ENCODE data around the gene FXN.
"Not testable (repeated sequence)": the region's sequence is repeated elsewhere in the genome, so short reads cannot be mapped to it uniquely, and the experiment has no call there.

The FXN gene

GRCh38 chr9:69107771-69108170 is 72.2 kb downstream of the FXN start:
- DNase-seq, result no peak

DNA sequence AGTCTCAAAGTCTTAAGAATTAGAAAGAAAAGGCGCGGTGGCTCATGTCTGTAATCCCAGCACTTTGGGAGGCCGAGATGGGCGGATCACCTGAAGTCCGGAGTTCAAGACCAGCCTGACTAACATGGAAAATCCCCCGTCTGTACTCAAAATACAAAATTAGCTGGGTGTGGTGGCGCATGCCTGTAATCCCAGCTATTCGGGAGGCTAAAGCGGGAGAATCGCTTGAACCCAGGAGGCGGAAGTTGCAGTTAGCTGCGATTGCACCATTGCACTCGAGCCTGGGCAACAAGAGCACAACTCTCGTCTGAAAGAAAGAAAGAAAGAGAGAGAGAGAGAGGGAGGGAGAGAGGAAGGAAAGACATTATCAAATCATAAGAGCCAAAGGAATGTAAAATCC is 73.2 kb downstream of the FXN start:
- not testable (repeated sequence) for DNase-seq

DNA sequence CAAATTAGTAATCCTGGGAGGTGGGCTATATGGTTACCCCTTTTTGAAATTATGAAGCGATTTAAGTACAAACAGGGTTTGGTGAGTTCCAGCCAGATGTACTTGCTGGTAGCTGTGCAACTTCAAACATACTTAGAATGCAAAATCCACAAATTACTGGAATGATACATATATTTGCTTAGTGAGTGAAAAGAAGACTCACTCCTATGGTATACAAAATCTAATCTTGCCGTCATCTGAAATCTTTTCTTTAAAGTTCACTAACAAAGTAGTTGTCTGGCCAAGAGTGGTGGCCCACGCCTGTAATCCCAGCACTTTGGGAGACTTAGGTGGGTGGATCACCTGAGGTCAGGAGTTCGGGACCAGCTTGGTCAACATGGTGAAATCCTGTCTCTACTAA is 73.6 kb downstream of the FXN start:
- DNase-seq, result no peak

DNA sequence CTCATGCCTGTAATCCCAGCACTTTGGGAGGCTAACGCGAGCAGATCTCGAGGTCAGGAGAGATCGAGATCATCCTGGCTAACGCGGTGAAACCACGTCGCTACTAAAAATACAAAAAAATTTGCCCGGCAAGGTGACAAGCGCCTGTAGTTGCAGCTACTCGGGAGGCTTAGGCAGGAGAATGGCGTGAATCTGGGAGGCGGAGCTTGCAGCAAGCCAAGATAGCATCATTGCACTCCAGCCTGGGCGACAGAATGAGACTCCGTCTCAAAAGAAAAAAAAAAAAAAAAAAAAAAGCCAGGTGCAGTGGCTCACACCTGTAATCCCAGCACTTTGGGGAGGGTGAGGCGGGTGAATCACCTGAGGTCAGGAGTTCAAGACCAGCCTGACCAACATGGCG is 77.1 kb downstream of the FXN start:
- DNase-seq, result not testable (repeated sequence)

DNA sequence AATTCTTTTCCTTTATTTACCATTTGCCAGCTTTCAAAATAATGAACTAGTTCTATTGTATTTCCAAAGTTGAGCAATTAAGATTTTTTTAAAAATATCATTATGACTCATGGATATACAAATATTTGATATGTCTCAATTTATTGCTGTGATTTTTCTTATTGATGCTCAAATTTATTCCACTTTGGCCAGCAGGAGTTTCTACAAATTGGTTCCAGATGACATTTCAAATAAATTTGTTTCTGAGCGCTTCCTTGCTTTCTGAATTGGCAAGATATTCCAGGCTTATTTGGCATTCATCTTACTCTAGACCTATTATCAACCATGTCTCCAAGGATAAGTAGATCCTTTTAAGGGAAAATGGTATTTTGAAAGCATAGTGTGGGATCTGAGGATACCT is 80.1 kb downstream of the FXN start:
- DNase-seq, result no peak

GRCh38 chr9:69118656-69119055 is 83.1 kb downstream of the FXN start:
- DNase-seq, result no peak

DNA sequence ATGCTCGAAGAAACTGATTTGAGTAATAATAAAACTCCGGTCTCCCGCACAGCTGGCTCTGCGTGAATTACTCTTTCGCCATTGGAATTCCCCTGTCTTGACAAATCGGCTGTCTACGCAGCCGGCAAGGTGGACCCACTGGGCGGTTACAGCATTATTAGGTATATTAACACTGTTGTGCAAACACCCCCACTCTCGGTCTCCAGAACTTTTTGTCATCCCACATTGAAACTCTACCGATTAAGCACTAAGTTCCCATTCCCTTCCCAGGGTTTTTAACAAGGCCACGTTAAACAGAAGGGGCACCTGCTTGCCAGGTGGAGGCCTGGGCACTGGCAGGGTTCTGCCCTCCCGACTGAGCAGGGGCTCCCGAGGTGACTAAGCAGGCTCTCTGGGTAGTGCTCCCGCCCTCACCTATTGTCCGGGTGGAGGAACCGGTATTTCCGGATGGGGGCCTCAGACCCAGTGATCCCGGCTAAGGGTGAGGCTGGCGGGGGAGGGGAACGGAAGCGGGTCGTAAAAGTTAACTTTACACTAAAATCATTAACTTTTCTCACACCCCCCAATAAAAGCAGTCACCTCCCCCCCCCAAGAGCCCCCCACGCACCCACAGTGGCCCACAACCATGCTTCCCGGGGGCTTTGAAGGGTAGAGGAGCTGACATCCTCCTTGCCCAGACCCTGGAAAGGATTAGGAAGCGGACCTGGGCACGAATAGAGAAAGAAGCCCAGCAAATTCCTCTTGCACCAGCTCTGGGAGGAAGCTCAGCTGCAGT is 85.0 kb downstream of the FXN start:
- DNase-seq, result peak; percentile 3

DNA sequence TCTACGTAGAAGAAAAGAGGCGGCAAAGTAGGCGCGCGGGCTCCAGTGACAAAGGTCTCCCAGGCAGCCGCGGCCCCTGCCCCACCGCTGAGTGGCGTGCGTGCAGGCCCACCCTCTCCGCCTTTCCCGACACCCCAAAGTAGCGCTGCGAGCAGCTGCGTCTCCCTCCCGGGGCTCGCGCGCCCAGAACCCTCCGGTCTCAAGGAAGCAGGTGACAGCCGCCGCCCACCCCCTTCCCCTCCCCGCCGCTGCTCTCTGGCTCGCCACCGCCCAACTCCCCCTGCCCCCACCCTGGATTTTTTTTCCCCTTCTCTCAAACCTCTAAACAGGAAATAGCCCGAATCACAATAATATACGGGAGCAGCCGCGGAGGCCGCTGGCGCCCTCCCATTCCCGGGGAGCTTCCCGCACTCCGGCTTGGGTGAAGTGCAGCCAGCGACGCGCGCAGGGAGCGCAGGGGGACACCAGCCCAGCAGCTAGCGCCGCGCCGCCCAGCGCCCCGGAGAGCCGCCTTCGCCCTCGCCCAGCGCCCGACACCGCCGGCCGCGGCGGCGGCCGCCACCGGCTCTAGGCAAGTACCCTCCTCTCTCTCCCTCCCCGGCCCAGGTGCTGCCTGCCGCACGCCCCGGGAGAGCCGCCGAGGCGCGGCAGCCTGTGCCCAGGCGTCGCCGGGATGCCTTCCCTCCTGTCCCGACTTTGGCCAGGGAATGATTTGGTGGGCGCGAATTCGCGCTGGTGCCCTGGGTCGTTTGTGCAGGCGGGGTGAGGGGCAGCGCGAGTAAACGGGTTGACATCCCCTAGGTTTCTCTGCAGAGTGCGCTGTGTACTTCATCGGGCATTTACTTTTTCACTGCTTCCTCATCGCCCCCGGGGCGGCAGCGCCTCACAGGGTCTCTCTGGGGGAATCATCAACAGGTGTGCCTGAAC is 85.9 kb downstream of the FXN start:
- DNase-seq, result peak; percentile 24

DNA sequence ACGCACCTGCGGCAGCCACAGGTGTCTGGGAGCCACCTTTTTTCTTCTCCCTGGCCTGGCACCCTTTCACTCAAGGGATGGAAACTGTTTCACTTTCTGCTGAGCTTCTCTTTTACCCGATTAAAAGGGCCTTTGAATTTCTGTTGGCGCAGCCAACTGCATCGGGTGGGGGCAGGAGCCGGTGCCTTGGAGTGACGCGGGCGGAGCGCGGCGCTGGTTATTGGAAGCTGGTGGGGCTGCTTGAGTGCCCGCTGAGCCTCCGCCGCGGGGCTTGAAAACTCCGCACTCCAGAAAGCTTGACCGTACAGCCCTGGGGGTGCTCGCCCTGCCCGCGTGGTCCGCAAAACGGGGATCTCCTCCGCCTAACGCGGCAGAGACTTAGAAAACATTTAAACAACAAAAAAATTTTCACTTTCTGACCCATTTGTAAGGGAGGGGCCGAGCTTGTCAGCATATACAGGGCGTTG is 86.6 kb downstream of the FXN start:
- peak; percentile 49 for DNase-seq

DNA sequence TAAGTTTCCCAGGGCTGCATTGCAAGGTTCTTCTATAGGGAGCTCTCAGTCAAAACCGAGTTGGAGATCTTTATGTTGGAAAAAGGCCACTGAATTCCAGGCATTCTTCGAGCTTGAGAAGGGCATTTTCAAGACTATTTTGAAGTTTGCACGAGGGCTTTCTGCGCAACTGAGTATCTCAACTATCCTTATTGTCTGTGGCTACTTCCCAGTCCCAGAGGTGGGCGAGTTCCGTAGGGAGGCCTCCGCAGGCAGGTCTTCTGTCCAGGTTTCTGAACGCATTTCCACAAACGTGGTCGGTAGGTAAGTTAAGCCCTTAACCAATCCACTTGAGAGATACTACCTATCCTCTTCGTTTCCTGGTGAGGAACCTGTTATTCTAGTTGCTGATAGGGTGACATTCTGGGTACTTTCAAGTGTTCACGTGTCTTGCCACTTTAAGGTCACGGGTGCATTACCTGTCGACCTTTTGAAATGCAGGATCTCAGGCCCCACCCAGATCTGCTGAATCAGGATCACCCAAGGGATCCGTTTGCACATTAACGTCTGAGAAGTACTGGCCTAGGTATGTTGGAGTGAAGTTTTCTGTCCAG is 87.1 kb downstream of the FXN start:
- DNase-seq, result no peak

- DNase-seq, result no peak
Measured at GRCh38 chr9:69130456-69131441, 95.2 kb downstream of the FXN start.

DNA sequence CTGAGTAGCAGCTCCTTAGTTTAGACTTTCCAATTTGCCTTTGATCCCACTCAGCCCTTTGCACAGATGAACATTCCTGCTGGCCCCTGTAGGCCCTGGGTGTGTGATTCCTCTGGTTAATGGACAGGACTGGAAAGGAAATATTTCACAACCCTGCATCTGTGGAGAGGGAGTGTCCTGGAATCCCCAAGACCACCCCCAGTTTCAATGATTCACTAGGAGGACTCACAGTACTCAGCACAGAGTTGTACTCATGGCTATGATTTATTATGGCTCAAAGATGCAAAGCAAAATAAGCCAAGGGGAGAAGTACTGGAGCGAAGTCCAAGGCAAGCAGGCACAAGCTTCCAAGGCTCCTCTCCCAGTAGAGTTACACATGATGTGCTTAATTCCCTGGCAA is 96.1 kb downstream of the FXN start:
- DNase-seq, result no peak

GRCh38 chr9:69132361-69132760 is 96.8 kb downstream of the FXN start:
- no peak for DNase-seq

DNA sequence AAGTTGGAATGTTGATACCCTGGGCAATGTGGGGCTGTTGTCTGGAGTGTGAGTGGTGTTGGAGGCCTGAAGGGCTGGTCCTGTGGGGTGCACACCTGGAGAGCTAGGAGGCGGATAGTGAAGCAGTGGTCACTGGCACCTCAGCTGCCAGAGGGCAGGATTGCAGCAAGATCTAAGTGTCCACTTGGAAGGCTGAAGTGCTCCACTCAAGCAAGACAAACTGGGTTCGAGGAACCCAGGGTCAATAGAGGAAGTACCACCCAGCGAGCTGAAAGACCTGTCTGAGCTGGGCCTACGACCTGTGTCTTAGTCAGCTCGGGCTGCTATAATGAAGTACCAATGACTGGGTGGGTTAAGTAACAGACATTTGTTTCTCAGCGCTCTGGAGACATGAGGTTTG is 98.9 kb downstream of the FXN start:
- DNase-seq, result no peak

DNA sequence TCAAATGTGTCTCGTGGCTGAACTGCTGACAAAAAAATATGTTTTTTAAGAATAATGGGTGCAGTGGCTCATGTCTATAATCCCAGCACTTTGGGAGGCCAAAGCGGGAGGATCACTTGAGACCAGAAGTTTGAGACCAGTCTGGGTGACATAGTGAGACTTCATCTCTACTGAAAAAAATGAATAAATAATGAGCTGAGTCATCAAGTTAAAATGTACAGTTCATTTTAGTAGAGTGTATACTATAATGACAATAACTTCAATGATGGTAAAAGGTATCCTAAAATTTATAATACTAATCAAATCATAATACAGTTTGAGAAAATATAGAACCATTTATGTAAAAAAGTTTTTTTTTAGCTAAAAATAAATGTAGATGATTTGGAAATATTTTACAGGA is 100.6 kb downstream of the FXN start:
- DNase-seq, result no peak

- no peak for DNase-seq
Measured at GRCh38 chr9:69136779-69137178, 101.2 kb downstream of the FXN start.

DNA sequence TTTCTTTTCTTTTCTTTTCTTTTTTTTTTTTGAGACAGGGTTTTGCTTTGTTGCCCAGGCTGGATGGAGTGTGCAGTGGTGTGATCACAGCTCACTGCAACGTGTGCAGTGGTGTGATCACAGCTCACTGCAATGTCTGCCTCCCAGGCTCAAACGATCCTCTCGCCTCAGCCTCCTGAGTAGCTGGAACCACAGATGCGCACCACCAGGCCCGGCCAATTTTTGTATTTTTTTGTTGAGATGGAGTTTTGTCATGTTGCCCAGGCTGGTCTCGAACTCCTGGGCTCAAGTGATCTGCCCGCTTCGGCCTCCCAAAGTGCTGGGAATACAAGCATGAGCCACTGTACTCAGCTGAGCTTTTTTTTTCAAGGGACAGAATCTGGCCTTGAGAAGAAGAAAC is 101.8 kb downstream of the FXN start:
- no peak for DNase-seq

DNA sequence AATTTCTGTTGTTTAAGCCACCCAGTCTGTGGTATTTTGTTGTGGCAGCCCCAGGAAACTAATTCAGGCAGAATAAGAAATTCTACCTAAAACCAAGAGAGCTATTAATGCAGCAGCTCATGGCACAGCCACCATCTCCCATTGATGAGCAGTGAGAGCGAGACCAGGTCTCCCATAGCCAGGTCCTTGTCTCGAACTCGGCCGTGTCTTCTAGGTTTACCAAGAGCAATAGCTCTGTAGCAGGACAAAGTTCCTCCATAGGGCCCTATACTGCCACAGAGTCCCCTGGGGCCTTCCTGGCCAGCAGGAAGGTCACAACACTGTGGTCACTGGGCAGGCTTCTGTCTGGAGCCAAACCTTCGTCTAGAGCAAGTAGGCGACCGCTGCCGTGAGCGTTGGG is 104.0 kb downstream of the FXN start:
- no peak for DNase-seq

- DNase-seq, result no peak
Measured at GRCh38 chr9:69140123-69140735, 104.7 kb downstream of the FXN start.

DNA sequence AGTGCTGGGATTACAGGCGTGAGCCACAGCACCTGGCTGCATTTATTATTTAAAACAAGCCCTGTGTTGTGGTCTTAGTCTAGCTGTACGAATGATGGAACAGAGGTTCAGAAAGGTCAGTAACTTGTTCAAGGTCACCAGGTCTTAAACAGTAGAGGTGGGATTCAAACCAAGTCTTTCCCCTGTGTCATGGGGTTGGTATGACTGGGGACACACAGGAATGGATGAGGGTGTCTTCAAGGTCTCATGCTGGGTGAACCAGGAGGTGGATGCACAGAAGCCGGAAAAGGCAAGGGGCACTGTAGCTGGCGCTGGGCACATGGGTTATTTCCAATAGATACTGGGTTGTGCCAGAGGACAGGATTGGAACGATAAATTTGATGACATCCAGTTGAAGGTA is 106.3 kb downstream of the FXN start:
- DNase-seq, result no peak

DNA sequence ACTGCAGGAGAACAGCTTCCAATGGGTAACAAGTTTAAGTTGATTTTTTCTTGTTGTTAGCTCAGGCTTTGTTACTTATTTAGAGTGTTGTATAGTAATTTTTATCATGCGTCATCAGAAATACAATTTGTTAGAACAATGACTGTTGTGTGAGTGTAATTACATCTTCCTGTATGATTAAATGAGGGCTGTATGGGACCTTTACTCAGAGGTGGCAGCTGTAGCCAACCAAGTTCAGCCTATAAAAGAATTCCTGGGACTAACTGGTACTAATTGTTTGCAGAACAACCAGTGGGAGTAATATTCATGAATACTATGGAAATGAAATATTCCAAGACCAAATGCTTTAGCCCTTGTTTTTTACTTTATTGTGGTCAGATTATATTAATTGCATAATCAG is 107.7 kb downstream of the FXN start:
- no peak for DNase-seq

GRCh38 chr9:69145144-69145715 is 109.7 kb downstream of the FXN start:
- no peak for DNase-seq

All from stimulated activated CD4-positive, alpha-beta T cell treated with anti-CD3 and anti-CD28 coated beads, Interleukin-4, amount 100 ng/mL, for 1 hour (primary cell).